HG03571 (cell line): Measurements from ENCODE around the gene DKKL1.

Experiments
- ATAC-seq: cut with Tn5 transposase; IDR thresholded peaks from one replicate; pipeline ENCODE4 v1.9.1; 2021; ENCODE audit not compliant: unreplicated experiment

Gene DKKL1

DNA sequence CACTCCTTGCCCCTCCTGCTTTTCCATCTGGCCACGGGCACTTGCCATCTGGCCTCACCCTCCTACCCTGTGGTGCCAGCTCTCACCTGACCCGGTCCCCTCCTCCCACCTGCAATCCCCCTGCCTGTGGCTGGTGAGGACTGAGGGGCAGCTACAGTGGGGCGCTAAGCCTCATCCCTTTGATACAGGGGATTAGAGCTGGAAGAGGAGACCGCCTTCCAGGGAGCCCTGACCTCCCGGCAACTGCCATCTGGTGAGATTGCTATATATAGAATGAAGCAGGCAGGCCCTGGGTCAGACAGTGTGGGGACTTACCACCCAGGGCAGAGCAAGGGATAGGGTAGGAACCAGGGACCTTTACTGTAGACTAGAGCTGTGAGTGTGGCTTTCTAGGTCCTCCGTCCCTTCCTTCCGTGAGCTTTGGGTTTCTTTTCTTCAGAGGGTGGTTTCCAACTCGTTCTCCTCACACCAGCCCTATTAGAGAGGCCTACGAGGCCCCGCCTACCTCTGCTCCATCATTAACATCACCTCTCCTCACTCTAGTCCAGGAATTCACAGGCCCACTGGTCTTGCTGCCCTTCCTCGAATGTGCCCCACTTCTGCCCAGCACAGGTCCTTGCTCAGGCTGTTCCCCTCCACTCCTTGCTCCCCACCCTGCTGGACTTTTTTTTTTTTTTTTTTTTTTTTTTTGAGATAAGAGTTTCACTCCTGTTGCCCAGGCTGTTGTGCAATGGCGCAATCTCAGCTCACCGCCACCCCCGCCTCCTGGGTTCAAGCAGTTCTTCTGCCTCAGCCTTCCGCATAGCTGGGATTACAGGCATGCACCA is 32.1 kb downstream of the DKKL1 start:
- ATAC-seq, result no peak

- ATAC-seq, result no peak
These were observed 33.2 kb downstream of the DKKL1 start for GRCh38 chr19:49396738-49397505.

DNA sequence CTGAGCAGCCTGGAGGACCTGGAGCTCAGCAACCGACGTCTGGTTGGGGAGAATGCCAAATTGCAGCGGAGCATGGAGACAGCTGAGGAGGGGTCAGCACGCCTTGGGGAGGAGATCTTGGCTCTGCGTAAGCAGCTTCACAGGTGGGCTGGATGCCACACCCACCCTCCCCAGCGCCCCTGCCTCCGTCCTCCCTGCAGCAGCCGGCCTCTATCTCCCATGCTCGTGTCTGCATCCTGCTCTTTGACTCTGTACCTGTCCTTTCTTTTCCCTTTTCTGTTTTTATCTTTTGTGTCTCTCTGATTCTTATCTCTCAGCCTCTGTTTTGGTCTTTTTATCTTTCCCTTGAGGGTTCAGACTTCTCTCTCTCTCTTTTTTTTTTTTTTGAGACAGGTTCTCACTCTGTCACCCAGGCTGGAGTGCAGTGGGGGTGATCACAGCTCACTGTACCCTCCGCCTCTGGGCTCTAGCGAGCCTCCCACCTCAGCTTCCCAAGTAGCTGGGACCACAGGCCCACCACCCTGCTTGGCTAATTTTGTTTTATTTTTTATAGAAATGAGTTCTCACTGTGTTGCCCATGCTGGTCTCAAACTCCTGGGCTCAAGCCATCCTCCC is 34.4 kb downstream of the DKKL1 start:
- ATAC-seq, result no peak

- ATAC-seq, result no peak
These were observed 35.3 kb downstream of the DKKL1 start for GRCh38 chr19:49398931-49399330.

DNA sequence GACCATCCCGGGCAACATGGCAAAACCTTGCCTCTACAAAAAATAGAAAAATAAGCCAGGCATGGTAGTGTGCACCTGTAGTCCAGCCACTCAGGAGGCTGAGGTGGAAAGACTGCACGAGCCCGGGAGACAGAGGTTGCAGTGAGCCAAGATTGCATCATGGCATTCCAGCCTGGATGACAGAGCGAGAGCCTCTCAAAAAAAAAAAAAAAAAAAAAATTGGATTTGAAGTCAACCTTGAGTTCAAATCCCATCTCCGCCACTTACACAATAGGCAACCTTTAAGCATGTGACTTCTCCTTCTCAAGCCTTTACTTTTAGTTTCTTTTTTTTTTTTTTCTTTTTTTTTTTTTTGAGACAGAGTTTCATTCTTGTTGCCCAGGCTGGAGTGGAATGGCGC is 36.4 kb downstream of the DKKL1 start:
- ATAC-seq, result no peak

GRCh38 chr19:49403404-49404187 is 39.9 kb downstream of the DKKL1 start:
- ATAC-seq, result no peak

DNA sequence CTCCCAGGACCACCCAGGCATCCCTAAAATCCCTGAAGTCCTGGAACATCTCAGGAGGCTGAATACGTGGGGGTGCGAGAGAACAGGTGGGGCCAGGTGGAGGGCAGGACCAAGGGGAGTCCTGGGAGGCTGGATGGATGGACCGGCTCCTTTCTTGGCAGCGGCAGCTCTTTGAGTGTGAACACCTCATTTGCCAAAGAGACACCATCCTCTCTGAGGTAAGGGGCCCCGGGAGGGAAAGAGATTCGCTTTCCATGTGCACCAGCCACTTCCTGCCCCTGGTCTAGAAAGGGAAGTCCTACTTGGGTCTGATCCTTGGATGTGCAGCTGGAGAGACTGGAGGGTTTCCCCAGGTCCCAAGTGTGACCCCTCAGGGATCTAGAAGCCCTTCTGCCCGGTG is 43.4 kb downstream of the DKKL1 start:
- no peak for ATAC-seq

GRCh38 chr19:49407482-49408015 is 43.9 kb downstream of the DKKL1 start:
- ATAC-seq, result no peak

- no peak for ATAC-seq
These were observed 45.3 kb downstream of the DKKL1 start for GRCh38 chr19:49408816-49409440.

GRCh38 chr19:49409441-49410029 is 45.9 kb downstream of the DKKL1 start:
- ATAC-seq, result no peak

DNA sequence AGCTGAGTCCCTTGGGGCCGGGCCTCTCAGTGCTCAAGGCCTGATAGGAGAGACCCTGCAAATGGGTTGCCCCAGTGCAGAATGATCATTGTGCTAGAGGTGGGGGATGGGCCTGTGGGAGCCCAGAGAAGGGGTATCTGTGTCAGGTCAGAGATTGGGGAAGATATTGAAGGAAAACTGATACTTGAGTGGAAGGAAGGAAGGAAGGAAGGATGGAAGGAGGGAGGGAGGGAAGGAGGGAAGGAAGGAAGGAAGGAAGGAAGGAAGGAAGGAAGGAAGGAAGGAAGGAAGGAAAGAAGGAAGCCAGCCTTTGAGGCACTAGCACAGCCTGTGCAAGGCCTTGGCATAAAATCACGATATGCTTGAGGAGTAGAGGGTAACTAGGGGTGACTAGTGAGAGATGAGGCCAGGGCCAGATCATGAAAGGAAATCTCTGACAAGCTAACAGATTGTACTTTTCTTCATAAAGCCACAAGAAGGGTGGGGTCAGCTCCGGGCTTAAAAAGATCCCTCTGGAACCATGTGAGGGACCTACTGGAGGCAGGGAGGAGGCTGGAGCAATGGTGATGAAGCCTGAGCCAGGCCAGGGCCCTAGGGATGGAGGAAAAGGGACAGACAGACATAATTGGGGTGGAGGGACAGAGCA is 48.1 kb downstream of the DKKL1 start:
- no peak for ATAC-seq

DNA sequence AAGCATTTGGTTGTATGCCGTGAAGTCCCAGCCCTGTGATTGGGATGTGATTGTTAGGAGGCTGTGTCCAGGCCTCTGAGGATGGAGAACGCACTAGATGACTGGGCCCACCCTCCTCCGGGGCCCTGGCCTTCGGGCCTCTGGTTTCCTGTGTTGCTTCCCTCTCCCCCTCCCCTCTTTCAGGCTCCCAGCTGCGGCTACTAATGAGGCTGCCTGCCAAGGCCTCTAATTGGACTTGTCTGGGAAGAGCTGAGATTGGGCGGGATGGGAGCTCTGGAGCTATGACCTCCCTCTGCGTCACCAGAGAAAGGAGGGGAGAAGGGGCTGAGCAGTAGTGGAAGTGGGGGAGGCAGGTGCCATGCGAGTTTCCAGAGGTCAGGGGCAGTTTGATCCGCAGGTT is 49.7 kb downstream of the DKKL1 start:
- no peak for ATAC-seq

DNA sequence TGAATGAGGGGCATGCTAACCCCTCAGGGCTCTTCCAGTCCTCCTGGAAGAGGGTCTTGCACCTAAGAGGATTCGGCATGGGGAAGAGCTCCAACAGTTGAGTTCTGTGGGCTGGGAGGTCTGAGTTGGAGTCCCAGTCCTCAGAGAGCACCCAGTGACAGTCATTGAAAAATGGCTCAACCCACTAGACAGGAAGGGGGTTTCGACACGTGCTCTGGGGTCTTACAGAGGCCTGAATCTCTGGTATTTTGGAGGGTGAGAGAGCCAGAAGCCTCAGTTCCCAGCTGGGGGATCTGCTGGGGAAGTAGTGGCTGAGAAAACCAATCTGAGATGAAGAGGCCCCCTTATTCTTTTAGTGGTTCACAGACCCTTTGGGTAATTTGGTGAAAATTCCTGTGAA is 50.6 kb downstream of the DKKL1 start:
- no peak for ATAC-seq

GRCh38 chr19:49415102-49415809 is 51.6 kb downstream of the DKKL1 start:
- no peak for ATAC-seq

DNA sequence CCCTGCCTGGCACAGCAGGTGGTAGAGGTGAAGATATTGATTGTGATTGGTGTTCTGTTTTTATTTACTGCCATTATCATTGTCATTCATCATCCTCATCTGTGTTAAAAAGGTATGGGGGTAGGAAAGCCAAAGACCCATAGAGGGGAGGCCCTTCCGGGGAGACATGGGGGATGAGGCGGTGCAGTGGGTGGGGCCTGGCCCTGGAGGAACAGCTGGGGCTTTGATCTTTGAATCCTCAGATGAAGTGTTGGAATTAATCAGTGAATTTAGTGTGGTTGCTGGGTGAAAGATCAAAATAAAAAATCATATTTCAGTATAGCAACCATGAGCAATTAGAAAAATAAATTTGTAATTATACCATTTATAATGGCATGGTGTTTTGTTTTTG is 52.1 kb downstream of the DKKL1 start:
- ATAC-seq, result no peak

GRCh38 chr19:49417088-49417487 is 53.4 kb downstream of the DKKL1 start:
- ATAC-seq, result no peak

- no peak for ATAC-seq
These were observed 54.8 kb downstream of the DKKL1 start for GRCh38 chr19:49418511-49418910.

- no peak for ATAC-seq
These were observed 55.5 kb downstream of the DKKL1 start for GRCh38 chr19:49419173-49419572.

DNA sequence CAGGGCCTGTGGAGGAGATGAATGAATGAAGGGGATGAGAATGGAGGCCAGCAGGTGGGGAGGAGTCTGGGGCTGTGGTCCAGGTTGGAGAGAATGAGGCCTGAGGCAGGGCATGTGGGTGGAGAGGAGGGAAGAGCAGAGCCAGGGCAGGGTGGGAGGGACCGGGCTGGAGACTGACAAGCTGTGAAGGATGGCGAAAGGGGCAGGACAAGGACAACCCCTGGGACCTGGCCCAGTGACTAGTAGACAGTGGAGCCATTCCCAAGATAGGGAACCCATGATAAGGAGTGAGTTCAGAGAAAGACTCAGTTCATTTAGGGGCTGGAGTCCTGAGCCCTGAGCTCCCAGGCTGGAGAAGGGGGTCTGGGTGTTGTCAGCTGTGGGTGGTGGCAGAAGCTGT is 56.5 kb downstream of the DKKL1 start:
- ATAC-seq, result no peak
